HG02870 (cell line): ENCODE measurements around the gene DLL3.
A peak's percentile ranks its signal among the peaks of the same experiment; 100 is the strongest.
"Not testable (repeated sequence)": the region's sequence is repeated elsewhere in the genome, so short reads cannot be mapped to it uniquely, and the experiment has no call there.

ENCODE experiments used
- ATAC-seq: cut with Tn5 transposase; IDR thresholded peaks from one replicate; pipeline ENCODE4 v1.9.1; 2021; ENCODE audit warnings: mild to moderate bottlenecking, moderate library complexity; ENCODE audit not compliant: unreplicated experiment

Gene DLL3

GRCh38 chr19:39498798-39499642 is at the start of gene DLL3:
TSS of gene DLL3 (plus strand) at chr19:39498947. CDS start at chr19:39498975, 28 bp downstream.
- no peak for ATAC-seq

- ATAC-seq: no peak
Observed at GRCh38 chr19:39449116-39449797, 49.5 kb upstream of the DLL3 start.

GRCh38 chr19:39451257-39451656 is 47.5 kb upstream of the DLL3 start:
- ATAC-seq: not testable (repeated sequence)

GRCh38 chr19:39463403-39463802 is 35.3 kb upstream of the DLL3 start:
- ATAC-seq: no peak

GRCh38 chr19:39465956-39466747 is 32.6 kb upstream of the DLL3 start:
- no peak for ATAC-seq

- ATAC-seq: no peak
Observed at GRCh38 chr19:39467941-39468340, 30.8 kb upstream of the DLL3 start.

GRCh38 chr19:39469036-39469435 is 29.7 kb upstream of the DLL3 start:
- ATAC-seq: no peak

GRCh38 chr19:39469567-39469966 is 29.2 kb upstream of the DLL3 start:
- no peak for ATAC-seq

- ATAC-seq: no peak
Observed at GRCh38 chr19:39470724-39471339, 27.9 kb upstream of the DLL3 start.

GRCh38 chr19:39471756-39472536 is 26.8 kb upstream of the DLL3 start:
- ATAC-seq: no peak

- ATAC-seq: no peak
Observed at GRCh38 chr19:39472746-39473442, 25.9 kb upstream of the DLL3 start.

- ATAC-seq: no peak
Observed at GRCh38 chr19:39473443-39473960, 25.2 kb upstream of the DLL3 start.

- no peak for ATAC-seq
Observed at GRCh38 chr19:39474139-39474620, 24.6 kb upstream of the DLL3 start.

- no peak for ATAC-seq
Observed at GRCh38 chr19:39475748-39476147, 23.0 kb upstream of the DLL3 start.

- ATAC-seq: not testable (repeated sequence)
Observed at GRCh38 chr19:39479319-39479801, 19.4 kb upstream of the DLL3 start.

- no peak for ATAC-seq
Observed at GRCh38 chr19:39479916-39480315, 18.8 kb upstream of the DLL3 start.

- peak; percentile 81 for ATAC-seq
Observed at GRCh38 chr19:39480337-39481228, 18.2 kb upstream of the DLL3 start, which contains the start of gene TIMM50. TSS of gene TIMM50 (plus strand) at chr19:39480838. CDS start at chr19:39480854, 16 bp downstream.

GRCh38 chr19:39481229-39481545 is 17.6 kb upstream of the DLL3 start:
- ATAC-seq: no peak
